Measurements from ENCODE around the gene TLK1.
"Not testable (repeated sequence)": the region's sequence is repeated elsewhere in the genome, so short reads cannot be mapped to it uniquely, and the experiment has no call there.

Gene TLK1

GRCh38 chr2:171076422-171076821, 84.3 kb downstream of the TLK1 start:
- not testable (repeated sequence) for DNase-seq

DNA sequence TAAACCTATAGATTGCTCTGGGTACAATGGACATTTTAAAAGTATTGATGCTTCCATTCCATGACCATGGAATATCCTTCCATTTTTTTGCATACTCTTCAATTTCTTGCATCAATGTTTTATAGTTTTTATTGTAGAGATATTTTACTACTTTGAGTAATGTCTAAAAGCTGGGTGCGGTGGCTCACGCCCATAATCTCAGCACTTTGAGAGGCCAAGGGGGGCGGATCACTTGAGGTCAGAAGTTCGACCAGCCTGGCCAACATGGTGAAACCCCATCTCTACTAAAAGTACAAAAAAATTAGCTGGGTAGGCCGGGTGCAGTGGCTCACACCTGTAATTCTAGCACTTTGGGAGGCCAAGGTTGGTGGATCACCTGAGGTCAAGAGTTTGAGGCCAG, 88.5 kb downstream of the TLK1 start:
- no peak for DNase-seq

DNA sequence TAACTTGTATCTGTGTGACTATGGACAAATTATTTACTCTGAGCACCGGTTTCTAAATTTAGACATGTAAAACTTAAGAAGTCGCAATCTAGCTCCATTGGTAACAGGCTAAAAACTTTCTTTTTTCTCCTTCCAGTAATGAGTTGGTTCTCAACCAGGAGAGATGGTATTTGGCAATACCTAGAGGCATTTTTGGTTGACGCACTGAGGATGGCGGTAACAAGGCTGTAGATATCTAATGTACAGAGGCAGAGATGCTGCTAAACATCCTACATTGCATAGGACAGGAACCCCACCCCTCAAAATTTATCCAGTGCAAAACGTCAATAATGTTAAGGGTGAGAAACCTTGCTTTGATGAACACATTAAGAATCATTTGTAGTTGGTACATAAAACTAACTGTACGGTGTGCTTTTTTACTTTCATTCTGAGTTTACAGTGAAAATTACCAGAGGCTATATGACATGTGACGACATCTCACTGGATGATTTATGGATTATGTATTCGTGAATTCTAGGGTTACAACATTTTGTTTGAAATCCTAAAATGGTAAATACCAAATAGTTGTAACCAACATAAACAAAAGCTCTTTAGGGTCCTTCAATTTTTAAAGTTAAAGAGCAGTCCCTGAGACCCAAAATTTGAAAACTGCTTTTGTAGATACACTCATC, 91.3 kb downstream of the TLK1 start:
- DNase-seq = no peak

DNA sequence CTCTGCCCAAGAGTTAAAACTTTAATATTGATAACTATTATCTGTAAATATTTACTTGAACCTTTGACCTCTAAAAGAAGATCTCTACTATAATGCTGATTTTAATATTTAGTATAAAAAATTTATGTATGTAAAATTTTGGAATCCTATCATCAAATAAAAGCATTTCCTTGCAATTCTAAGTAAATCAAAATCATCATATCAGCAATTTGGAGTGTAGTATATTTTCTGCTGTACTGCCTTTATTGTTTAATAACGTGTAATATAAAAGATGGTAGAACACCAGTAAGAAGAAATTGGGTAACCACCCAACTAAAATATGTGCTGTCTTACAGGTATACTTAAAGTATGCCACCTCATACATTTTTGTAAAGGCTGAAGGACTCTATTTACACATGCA, 94.6 kb downstream of the TLK1 start:
- no peak for DNase-seq

GRCh38 chr2:171057575-171057974, 103.1 kb downstream of the TLK1 start:
- no peak for DNase-seq

DNA sequence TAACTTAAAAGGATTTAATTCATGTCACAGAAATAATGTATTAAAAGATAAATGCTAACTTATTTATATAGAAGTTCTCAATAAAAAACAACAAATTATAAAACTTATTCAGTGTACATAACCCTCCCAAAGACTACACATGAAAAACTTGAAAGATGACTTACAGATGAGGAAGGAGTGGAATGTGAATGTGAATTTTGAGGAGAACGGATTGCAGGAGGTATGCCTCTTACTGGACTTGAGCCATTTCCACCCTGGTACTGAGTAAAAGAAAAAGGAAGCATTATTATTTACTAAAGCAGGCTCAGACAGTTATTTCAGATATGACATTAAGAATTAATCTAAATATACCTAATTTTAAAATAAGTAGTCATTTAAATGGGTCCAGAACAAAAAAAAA, 104.4 kb downstream of the TLK1 start:
- DNase-seq = no peak

GRCh38 chr2:171049691-171050090, 111.0 kb downstream of the TLK1 start:
- no peak for DNase-seq

DNA sequence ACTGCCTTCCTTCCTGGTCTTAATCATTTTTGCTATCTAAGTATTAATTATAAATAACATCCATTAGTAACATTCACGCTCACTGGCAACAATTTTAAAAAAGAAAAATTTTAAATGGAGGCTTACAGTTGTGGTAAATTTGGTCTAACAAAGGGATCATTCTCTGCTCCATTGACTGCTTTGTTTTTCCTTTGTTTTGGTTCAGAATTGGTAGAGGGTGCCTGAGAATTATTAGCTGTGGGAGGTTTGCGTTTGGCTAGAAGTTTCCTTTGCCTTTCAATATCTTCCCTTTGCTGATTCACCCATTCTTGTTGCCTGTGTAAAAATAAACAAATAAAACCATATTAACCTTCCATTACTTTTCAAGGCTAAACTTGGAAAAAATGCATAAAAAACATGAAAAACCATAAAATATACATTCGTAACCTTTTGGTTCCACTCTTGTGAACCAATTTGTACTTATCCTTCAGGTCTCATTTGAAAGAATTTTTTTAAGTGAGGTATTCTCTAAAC, 114.6 kb downstream of the TLK1 start:
- no peak for DNase-seq

DNA sequence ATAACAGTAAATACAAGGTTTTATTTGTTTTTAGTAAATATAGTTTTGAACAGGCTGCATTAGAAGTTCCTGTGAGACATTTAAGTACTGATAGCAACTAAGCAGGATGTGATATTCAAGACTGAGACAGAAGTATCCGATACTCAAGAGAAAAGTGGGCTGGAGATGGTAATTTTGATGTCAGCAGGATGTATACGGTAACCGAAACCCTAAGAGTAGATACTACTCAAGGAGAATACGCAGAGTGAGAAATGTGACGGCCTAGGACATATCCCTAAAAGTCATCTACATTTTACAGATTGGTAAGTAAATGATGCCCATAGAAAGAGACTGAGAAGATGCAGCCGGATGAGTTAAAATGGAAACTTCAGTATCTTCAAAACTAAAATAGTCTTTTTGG, 116.3 kb downstream of the TLK1 start:
- DNase-seq = no peak

DNA sequence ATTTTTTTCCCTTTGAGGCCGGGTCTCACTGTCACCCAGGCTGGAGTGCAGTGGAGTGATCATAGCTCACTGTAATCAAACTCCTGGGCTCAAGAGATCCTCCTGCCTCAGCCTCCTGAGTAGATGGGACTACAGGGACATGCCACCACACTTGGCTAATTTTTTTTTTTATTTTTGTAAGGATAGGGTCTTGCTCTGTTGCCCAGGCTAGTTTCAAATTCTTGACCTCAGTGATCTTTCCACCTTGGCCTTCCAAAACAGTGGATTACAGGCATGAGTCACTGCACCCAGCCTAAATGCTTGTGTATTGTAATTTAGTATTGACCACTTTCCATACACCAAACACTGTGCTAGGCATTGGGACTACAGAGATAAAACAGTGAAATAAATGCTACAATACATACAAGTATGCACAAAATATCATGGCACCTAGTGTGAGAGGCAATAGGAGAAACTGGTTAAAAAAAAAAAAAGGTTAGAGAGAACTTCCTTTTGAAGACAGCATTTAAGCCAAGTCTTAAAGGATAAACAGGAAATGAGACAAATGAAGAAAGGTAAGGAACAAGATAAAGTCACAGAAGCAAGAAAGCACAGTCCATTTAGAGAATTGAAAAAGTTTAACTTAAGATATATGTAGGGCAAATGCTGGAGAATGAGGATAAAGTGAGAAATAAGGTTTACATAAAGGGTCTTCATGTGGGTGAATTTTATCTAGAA, 118.3 kb downstream of the TLK1 start:
- DNase-seq = no peak

- DNase-seq = no peak
Measured at GRCh38 chr2:171036532-171036931, 124.2 kb downstream of the TLK1 start.

DNA sequence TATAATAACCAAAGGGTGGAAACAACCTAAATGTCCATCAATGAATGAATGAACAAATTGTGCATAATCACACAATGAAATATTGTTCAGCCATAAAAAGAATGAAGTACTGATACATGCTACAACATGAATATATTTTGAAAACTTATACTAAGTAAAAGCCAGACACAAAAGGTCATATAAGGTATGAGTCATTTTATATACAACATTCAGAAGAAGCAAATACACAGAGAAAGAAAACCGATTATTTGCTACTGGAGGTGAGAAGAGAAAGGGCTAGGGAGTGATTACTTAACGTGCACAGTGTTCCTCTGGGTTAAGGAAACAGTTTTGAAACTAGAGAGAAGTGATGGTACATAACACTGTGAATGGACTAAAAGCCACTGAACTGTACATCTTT, 126.4 kb downstream of the TLK1 start:
- no peak for DNase-seq

DNA sequence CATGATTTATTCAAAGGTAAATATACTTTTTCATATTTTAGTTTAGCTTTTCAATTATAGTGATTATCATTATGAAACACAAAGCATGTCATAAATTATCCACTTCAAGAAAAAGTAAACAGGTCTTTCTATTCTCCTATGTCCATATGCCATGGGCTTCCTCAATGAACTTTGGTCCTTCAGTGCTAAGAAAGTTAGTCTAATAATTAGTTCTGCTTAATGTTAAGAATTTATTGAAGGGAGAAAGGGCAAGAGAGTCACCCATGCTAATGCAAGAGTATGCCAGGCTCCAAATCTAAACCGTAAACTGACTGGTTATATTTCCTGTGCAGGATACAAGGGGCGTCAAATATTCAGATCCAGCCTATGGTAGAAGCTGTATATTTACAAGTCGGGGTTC, 135.5 kb downstream of the TLK1 start:
- no peak for DNase-seq

DNA sequence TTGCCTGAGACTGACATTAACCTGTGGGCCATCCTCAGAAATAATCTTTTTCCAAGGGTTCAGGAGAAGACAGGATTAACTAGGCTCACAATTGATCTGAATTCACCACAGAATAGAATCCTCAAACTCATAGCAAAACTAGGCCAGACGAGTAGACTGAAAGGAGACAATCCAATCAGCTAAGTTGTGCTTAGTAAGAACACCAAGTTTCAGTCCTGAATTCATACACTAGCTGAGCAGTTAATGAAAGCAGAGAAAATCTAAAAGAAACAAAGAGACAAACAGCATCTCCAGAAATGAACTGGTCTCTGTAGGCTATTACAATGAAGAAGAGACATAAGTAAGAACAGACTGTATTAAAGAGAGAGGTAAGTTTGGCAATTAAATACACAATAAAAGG, 142.2 kb downstream of the TLK1 start:
- no peak for DNase-seq

DNA sequence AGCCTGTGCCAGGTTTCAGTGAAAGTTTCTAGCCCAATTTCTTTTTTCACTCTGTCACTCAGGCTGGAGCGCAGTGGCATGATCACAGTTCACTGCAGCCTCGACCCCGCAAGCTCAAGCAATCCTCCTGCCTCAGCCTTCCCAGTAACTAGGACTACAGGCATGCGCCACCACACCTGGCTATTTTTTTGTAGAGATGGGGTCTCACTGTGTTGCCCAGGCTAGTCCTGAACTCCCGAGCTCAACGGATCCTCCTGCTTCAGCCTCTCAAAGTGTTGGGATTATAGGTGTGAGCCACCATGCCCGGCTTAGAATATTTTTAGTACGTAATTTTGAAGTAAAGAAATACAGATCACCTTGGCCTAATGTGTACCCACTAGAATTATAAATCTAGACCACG, 144.6 kb downstream of the TLK1 start:
- DNase-seq = no peak

DNA sequence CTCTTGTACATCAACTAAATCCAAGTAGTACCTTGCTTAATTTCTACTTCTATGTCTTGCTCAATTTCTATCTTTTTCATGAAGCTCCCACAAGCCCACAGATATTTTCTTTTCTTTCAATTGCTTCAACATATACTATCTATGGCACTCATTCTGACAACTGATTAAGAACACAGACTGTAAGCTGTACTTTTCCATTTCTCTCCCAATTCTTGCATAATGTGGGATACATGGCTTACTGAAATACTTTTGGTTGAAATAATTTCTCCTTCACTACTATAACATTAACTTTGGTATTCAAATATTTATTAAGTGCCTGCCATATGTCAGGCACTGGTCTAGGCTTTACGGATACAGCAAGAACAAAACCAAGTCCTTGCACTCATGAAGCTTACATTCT, 146.8 kb downstream of the TLK1 start:
- DNase-seq = no peak

GRCh38 chr2:171009386-171009785, 151.3 kb downstream of the TLK1 start:
- DNase-seq = no peak

- no peak for DNase-seq
Measured at GRCh38 chr2:171008550-171009205, 152.0 kb downstream of the TLK1 start.

DNA sequence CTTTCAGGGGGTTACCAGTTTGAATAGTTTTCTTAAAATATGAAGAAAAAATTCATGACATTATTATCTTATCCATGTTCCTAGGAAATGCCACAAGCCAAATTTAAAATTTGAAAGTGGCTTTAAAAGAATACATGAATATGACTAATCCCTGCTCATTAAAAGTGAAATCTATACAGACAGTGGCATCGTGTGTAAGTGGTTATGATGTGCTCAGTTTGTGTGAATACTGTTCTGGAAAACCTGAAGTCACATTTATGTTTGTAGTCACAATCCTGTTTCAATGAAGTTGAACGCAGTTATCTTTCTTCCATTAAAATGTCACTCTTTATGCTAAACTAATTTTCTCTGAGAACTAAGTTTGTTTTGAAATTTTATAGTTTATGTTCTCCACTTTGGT, 155.9 kb downstream of the TLK1 start:
- no peak for DNase-seq

DNA sequence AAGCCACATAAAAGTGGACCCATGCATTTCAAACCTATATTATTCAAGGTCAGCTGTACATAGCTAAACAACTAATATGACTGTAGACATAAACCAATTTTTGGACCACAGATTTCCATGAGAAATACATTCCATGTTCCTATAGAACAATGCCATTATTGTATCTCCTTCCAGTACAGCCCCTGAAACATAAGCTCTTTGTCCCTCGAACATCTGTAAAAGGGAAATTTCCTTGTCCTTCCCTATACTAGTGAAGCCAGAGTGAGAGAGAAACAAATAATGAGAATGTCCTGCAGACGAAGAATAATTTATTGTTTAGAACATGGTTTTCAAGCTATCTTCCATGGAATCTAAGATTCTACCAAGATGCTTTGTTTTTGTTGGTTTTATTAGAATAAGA, 156.3 kb downstream of the TLK1 start:
- DNase-seq = no peak

GRCh38 chr2:170999654-171000053, 161.0 kb downstream of the TLK1 start:
- no peak for DNase-seq

DNA sequence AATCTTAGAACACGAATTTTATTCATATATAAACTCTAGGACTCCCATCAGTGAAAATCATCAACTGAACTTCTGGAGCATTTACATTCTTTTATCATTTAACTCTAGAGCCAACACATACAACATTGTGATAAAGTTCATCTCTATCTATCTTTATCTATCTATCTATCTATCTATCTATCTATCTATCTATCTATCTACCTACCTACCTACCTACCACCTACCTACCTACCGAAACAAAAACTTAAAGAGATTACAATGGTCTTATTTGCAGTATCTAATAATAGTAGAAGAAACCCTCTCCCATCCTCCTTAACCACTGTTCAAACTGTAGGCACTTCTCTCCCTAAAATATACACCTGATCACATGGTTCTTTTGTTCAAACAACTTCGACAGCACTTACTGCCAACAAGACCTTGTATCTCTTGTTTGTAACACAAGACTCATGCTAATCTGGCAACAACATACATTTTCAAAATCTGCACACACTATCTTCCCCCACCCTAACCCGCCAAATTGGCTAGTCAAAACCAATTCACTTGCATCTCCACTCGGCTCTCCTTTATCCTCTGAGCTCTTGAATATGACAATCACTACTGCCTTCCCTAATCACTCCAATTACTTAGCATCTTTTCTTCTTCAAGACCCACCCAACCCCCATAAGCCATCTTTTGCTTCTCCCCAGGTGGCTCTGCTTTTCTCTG, 162.6 kb downstream of the TLK1 start:
- DNase-seq = no peak

DNA sequence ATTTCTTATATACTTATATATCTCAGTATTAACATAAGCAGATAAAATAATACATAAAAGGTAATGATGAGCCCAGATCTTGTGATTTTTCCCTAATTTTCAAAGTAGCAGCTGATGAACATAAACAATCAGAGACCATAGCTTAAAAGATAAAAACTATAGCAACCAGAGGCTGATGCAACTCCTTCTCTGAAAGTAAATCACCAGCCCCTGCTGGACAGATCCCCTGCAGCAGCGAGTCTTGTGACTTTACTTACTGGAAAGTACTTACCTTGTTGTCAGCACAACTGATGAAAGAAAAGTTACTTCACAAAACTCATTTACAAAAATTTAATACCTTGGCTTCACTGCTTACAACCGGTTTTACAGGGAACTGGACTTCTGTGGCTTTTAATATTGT, 164.4 kb downstream of the TLK1 start:
- DNase-seq = no peak
